Measurements from ENCODE around the gene GATD1. TPM values are rescaled to one million over a fixed set of nuclear protein-coding genes. Genes with fewer than 3 reads are reported as not detected.

GATD1 gene
- total and polyA plus RNA-seq, 2 experiments from 2014 or later, result 39.3 to 51.0 TPM

DNA sequence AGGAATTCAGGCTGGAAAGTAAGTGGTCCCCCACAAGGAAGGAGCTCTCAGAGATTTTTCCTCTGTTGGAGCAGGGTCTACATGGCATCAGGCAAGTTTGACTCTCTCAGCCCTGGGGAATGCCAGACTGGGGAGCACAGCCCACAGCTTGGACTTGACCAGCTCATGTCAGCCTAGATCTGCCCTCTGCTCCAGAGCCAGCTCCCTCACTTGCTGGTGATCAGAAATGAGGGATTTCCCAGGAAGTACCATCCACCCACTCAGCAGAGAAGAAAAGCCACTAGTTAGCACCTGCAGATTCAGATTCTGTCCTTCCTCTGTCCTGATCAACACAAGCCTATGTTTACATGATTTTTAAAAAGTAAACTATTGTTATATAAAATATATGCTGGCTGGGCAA lies 17.1 kb downstream of the GATD1 start:
- Mint-ChIP-seq H3K27ac (no peak overlapping the region), H3K4me3 (no peak overlapping the region), H3K27me3 (ENCODE audit: insufficient read depth, low read depth, poor library complexity) (peaks cover 22% of the 10 kb centered on the region), H3K36me3 (ENCODE audit: low read depth) (peaks cover 88% of the 10 kb centered on the region), H3K4me1 (peaks cover 10% of the 10 kb centered on the region), H3K9me3 (no peaks in the 10 kb centered on the region)
- peaks cover 59% of the 10 kb centered on the region for H3F3A ChIP-seq (replicated peaks; ENCODE audit: low read depth)
- H3K27ac ChIP-seq (ENCODE audit: low read depth), result no peak overlapping the region
- DNase-seq (ENCODE audit: low spot score) (no peak), ATAC-seq (no peak)
- no peak overlapping the region for H3K4me2 ChIP-seq
- TF ChIP-seq EZH2 (IDR thresholded peaks at IDR 0.05; ENCODE audit: low read depth, unreplicated experiment) (no peak), CREB1 (CRISPR knock-in tag; IDR thresholded peaks at IDR 0.05; ENCODE audit: low read depth) (no peak)
- TF ChIP-seq, protein P1, sequence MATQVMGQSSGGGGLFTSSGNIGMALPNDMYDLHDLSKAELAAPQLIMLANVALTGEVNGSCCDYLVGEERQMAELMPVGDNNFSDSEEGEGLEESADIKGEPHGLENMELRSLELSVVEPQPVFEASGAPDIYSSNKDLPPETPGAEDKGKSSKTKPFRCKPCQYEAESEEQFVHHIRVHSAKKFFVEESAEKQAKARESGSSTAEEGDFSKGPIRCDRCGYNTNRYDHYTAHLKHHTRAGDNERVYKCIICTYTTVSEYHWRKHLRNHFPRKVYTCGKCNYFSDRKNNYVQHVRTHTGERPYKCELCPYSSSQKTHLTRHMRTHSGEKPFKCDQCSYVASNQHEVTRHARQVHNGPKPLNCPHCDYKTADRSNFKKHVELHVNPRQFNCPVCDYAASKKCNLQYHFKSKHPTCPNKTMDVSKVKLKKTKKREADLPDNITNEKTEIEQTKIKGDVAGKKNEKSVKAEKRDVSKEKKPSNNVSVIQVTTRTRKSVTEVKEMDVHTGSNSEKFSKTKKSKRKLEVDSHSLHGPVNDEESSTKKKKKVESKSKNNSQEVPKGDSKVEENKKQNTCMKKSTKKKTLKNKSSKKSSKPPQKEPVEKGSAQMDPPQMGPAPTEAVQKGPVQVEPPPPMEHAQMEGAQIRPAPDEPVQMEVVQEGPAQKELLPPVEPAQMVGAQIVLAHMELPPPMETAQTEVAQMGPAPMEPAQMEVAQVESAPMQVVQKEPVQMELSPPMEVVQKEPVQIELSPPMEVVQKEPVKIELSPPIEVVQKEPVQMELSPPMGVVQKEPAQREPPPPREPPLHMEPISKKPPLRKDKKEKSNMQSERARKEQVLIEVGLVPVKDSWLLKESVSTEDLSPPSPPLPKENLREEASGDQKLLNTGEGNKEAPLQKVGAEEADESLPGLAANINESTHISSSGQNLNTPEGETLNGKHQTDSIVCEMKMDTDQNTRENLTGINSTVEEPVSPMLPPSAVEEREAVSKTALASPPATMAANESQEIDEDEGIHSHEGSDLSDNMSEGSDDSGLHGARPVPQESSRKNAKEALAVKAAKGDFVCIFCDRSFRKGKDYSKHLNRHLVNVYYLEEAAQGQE (IDR thresholded peaks at IDR 0.05; ENCODE audit: unreplicated experiment), result no peak
- H3K4me3 ChIP-seq, result no peak overlapping the region
- H3K9me2 ChIP-seq (ENCODE audit: insufficient read depth), result no peaks in the 10 kb centered on the region
- H2AFZ ChIP-seq, result no peak overlapping the region
- peaks cover 32% of the 10 kb centered on the region for H3K79me2 ChIP-seq (replicated peaks; ENCODE audit: insufficient read depth)
- H3K36me3 ChIP-seq (ENCODE audit: insufficient read depth), result peaks cover 66% of the 10 kb centered on the region
- H3K4me1 ChIP-seq (ENCODE audit: insufficient read depth), result peaks cover 8% of the 10 kb centered on the region
- peaks cover 13% of the 10 kb centered on the region for H4K20me1 ChIP-seq (replicated peaks; ENCODE audit: insufficient read depth)
- no peaks in the 10 kb centered on the region for H3K27me3 ChIP-seq (ENCODE audit: insufficient read depth)

DNA sequence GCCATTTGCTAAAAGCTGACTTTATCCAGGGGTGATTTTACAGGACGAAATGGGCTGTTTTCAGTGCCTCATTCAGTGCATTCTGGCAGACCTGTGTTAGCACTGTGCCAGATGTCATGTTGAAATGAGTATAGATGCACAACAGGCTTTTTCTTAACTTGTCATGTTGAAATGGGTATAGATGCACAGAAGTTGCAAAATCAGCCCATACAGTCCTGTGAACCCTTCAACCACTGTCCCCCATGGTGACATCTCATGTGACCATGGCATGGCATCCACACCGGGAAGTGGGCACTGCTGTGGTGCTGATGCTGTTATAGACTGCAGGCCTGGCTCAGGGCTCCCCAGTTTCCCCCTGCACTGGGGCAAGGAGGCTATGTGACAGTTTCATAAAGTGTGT lies 27.6 kb downstream of the GATD1 start:
- peaks cover 44% of the 10 kb centered on the region for H4K20me1 ChIP-seq (replicated peaks; ENCODE audit: insufficient read depth)
- no peak overlapping the region for H2AFZ ChIP-seq
- Mint-ChIP-seq H3K4me1 (peaks cover 19% of the 10 kb centered on the region), H3K36me3 (ENCODE audit: low read depth) (peaks cover 24% of the 10 kb centered on the region), H3K27ac (no peak overlapping the region), H3K27me3 (ENCODE audit: insufficient read depth, low read depth, poor library complexity) (peaks cover 18% of the 10 kb centered on the region), H3K4me3 (peak overlapping the region; percentile 58), H3K9me3 (peaks cover 6% of the 10 kb centered on the region; the same call in 2 of the 3 replicates)
- H3K79me2 ChIP-seq (replicated peaks; ENCODE audit: insufficient read depth), result peaks cover 74% of the 10 kb centered on the region
- no peaks in the 10 kb centered on the region for H3K9me2 ChIP-seq (ENCODE audit: insufficient read depth)
- no peak for DNase-seq (ENCODE audit: low spot score)
- peak overlapping the region; percentile 97; the same call in 1 of the 2 replicates for H3K4me2 ChIP-seq
- peaks cover 34% of the 10 kb centered on the region for H3K4me1 ChIP-seq (ENCODE audit: insufficient read depth)
- peaks cover 10% of the 10 kb centered on the region for H3F3A ChIP-seq (replicated peaks; ENCODE audit: low read depth)
- no peak overlapping the region for H3K4me3 ChIP-seq
- H3K27ac ChIP-seq (ENCODE audit: low read depth), result 0 out of 2 replicates have a peak overlapping the region, but pooled peaks have one; percentile 39
- ATAC-seq, result no peak
- no peaks in the 10 kb centered on the region; the same call in 1 of the 2 replicates for H3K36me3 ChIP-seq (ENCODE audit: insufficient read depth)
- H3K27me3 ChIP-seq (ENCODE audit: insufficient read depth), result no peaks in the 10 kb centered on the region
- TF ChIP-seq POLR2AphosphoS5 (IDR thresholded peaks at IDR 0.05; ENCODE audit: low read depth), result no peak
- TF ChIP-seq EZH2phosphoT487 (IDR thresholded peaks at IDR 0.05; ENCODE audit: unreplicated experiment), result no peak
- no peak for TF ChIP-seq ZNF331 (CRISPR knock-in tag; IDR thresholded peaks at IDR 0.05; ENCODE audit: low read depth)
- no peak for TF ChIP-seq CREB1 (CRISPR knock-in tag; IDR thresholded peaks at IDR 0.05; ENCODE audit: low read depth)
- TF ChIP-seq NANOG (IDR thresholded peaks at IDR 0.05; ENCODE audit: borderline replicate concordance), result no peak
- TF ChIP-seq, protein P2, sequence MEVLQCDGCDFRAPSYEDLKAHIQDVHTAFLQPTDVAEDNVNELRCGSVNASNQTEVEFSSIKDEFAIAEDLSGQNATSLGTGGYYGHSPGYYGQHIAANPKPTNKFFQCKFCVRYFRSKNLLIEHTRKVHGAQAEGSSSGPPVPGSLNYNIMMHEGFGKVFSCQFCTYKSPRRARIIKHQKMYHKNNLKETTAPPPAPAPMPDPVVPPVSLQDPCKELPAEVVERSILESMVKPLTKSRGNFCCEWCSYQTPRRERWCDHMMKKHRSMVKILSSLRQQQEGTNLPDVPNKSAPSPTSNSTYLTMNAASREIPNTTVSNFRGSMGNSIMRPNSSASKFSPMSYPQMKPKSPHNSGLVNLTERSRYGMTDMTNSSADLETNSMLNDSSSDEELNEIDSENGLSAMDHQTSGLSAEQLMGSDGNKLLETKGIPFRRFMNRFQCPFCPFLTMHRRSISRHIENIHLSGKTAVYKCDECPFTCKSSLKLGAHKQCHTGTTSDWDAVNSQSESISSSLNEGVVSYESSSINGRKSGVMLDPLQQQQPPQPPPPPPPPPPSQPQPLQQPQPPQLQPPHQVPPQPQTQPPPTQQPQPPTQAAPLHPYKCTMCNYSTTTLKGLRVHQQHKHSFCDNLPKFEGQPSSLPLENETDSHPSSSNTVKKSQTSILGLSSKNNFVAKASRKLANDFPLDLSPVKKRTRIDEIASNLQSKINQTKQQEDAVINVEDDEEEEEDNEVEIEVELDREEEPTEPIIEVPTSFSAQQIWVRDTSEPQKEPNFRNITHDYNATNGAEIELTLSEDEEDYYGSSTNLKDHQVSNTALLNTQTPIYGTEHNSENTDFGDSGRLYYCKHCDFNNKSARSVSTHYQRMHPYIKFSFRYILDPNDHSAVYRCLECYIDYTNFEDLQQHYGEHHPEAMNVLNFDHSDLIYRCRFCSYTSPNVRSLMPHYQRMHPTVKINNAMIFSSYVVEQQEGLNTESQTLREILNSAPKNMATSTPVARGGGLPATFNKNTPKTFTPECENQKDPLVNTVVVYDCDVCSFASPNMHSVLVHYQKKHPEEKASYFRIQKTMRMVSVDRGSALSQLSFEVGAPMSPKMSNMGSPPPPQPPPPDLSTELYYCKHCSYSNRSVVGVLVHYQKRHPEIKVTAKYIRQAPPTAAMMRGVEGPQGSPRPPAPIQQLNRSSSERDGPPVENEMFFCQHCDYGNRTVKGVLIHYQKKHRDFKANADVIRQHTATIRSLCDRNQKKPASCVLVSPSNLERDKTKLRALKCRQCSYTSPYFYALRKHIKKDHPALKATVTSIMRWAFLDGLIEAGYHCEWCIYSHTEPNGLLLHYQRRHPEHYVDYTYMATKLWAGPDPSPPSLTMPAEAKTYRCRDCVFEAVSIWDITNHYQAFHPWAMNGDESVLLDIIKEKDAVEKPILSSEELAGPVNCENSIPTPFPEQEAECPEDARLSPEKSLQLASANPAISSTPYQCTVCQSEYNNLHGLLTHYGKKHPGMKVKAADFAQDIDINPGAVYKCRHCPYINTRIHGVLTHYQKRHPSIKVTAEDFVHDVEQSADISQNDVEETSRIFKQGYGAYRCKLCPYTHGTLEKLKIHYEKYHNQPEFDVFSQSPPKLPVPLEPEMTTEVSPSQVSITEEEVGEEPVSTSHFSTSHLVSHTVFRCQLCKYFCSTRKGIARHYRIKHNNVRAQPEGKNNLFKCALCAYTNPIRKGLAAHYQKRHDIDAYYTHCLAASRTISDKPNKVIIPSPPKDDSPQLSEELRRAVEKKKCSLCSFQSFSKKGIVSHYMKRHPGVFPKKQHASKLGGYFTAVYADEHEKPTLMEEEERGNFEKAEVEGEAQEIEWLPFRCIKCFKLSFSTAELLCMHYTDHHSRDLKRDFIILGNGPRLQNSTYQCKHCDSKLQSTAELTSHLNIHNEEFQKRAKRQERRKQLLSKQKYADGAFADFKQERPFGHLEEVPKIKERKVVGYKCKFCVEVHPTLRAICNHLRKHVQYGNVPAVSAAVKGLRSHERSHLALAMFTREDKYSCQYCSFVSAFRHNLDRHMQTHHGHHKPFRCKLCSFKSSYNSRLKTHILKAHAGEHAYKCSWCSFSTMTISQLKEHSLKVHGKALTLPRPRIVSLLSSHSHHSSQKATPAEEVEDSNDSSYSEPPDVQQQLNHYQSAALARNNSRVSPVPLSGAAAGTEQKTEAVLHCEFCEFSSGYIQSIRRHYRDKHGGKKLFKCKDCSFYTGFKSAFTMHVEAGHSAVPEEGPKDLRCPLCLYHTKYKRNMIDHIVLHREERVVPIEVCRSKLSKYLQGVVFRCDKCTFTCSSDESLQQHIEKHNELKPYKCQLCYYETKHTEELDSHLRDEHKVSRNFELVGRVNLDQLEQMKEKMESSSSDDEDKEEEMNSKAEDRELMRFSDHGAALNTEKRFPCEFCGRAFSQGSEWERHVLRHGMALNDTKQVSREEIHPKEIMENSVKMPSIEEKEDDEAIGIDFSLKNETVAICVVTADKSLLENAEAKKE (CRISPR knock-in tag; IDR thresholded peaks at IDR 0.05), result no peak
- TF ChIP-seq, protein P1 (IDR thresholded peaks at IDR 0.05; ENCODE audit: unreplicated experiment), result no peak

Data from GM23338 (cell line).